Measurements from ENCODE around the gene AQP1.

DNA sequence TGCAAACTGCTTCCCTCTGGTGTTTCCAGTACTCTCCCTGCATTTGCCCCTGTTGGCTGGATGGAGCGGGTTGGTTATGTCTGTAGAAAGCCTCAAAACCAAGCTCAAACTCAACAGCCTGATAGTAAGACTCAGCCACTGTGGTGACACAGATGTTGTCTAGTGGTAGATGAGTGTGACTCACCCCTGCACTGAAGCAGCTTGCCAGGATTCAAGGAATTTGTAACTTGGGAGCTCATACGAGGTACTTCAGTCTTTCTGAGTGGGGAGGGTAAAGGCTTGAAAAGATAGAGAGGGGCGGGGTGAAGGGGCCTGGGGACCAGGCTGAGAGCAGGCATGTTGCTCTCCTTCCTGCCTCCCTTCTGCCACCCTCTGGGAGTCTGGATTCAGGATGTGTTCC lies 22.9 kb upstream of the AQP1 start:
- TF ChIP-seq, protein P1, sequence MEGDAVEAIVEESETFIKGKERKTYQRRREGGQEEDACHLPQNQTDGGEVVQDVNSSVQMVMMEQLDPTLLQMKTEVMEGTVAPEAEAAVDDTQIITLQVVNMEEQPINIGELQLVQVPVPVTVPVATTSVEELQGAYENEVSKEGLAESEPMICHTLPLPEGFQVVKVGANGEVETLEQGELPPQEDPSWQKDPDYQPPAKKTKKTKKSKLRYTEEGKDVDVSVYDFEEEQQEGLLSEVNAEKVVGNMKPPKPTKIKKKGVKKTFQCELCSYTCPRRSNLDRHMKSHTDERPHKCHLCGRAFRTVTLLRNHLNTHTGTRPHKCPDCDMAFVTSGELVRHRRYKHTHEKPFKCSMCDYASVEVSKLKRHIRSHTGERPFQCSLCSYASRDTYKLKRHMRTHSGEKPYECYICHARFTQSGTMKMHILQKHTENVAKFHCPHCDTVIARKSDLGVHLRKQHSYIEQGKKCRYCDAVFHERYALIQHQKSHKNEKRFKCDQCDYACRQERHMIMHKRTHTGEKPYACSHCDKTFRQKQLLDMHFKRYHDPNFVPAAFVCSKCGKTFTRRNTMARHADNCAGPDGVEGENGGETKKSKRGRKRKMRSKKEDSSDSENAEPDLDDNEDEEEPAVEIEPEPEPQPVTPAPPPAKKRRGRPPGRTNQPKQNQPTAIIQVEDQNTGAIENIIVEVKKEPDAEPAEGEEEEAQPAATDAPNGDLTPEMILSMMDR (conservative IDR thresholded peaks at IDR 0.05): no peak
- no peak for TF ChIP-seq ZFX (IDR thresholded peaks at IDR 0.05)

Data from C4-2B (cell line).